Right atrium auricular region (tissue), 2 donors: Measurements from ENCODE around the gene ASXL3. TPM values are rescaled to one million over a fixed set of nuclear protein-coding genes. Genes with fewer than 3 reads are reported as not detected.

Experiments
- DNase-seq: peaks from one replicate; pipeline ENCODE4 v3.0.0-alpha.2; 2019; ENCODE audit warnings: low spot score
- H3K27ac ChIP-seq, 2 donors: fragments of 200-600 bp; sonication (generic); 1 replicate in 1 of 2; 2 replicates in 1 of 2; pipeline ENCODE4 v1.5.1; 2016 to 2019
- H3K27me3 ChIP-seq, 2 donors: fragments of 200-600 bp; sonication (generic); one replicate each; pipeline versions ENCODE4 v1.5.1 to v1.6.0; 2017 to 2019
- H3K36me3 ChIP-seq: fragments of 200-600 bp; sonication (generic); one replicate; pipeline ENCODE4 v1.5.1; 2016
- H3K4me1 ChIP-seq, 2 donors: fragments of 200-600 bp; sonication (generic); one replicate each; pipeline versions ENCODE4 v1.5.1 to v1.6.0; 2017 to 2019
- H3K4me3 ChIP-seq, 2 donors: fragments of 200-600 bp; sonication (generic); 1 replicate in 1 of 2; 2 replicates in 1 of 2; pipeline ENCODE4 v1.5.1; 2017 to 2019; ENCODE audit warnings: mild to moderate bottlenecking in 1 of 2, moderate library complexity in 1 of 2
- H3K9me3 ChIP-seq, 2 donors: fragments of 200-600 bp; sonication (generic); one replicate each; pipeline ENCODE4 v1.5.1; 2019
- CTCF ChIP-seq, 2 donors: fragments of 200-600 bp; sonication (generic); IDR thresholded peaks; one replicate each; pipeline ENCODE4 v1.5.1; 2019; ENCODE audit warnings: antibody characterized with exemption in 2 of 2
- total RNA-seq, 2 donors: library from RNA; depleted of rRNA; stranded (reverse); fragments of >200 nt; gene quantifications; one replicate each; pipeline ENCODE4 v1.1.0, GENCODE V29; 2016

ASXL3 gene
- total RNA-seq, result 1 to 10 TPM; 2.6 to 4.8 TPM

GRCh38 chr18:33577685-33578517 is at the start of gene ASXL3:
Gene ASXL3 (plus strand): TSS chr18:33578219. CDS start chr18:33578632, 413 bp downstream.
- no peak for TF ChIP-seq CTCF (IDR thresholded peaks at IDR 0.05)
- DNase-seq, result no peak

GRCh38 chr18:33532978-33533377 is 45.0 kb upstream of the ASXL3 start:
- H3K9me3 ChIP-seq, result no peaks in the 10 kb centered on the region
- no peak overlapping the region for H3K27ac ChIP-seq
- H3K27me3 ChIP-seq, result no peaks in the 10 kb centered on the region
- H3K36me3 ChIP-seq, result no peaks in the 10 kb centered on the region
- no peak for DNase-seq
- no peak overlapping the region for H3K4me3 ChIP-seq
- H3K4me1 ChIP-seq, result no peaks in the 10 kb centered on the region
- TF ChIP-seq CTCF (IDR thresholded peaks at IDR 0.05), result no peak

More at GRCh38 chr18:33577685-33578517, at the start of gene ASXL3:
- no peaks in the 10 kb centered on the region for H3K36me3 ChIP-seq
- no peaks in the 10 kb centered on the region for H3K9me3 ChIP-seq
- H3K27ac ChIP-seq, result peak within 1 kb of the TSS; percentile 94 to 97
- no peaks in the 10 kb centered on the region for H3K27me3 ChIP-seq
- H3K4me3 ChIP-seq, result peak within 1 kb of the TSS; percentile 78 to 84
- peaks cover 0 to 2% of the 10 kb centered on the region in 2 donors for H3K4me1 ChIP-seq

GRCh38 chr18:33536904-33537303 is 41.1 kb upstream of the ASXL3 start:
- H3K27me3 ChIP-seq, result no peaks in the 10 kb centered on the region
- H3K9me3 ChIP-seq, result no peaks in the 10 kb centered on the region
- no peak for DNase-seq
- TF ChIP-seq CTCF (IDR thresholded peaks at IDR 0.05), result no peak
- no peaks in the 10 kb centered on the region for H3K36me3 ChIP-seq
- H3K27ac ChIP-seq, result no peak overlapping the region
- no peak overlapping the region for H3K4me3 ChIP-seq
- no peaks in the 10 kb centered on the region for H3K4me1 ChIP-seq

GRCh38 chr18:33538418-33539042 is 39.5 kb upstream of the ASXL3 start:
- no peaks in the 10 kb centered on the region for H3K27me3 ChIP-seq
- H3K4me1 ChIP-seq, result no peaks in the 10 kb centered on the region
- no peak for TF ChIP-seq CTCF (IDR thresholded peaks at IDR 0.05)
- DNase-seq, result no peak
- H3K9me3 ChIP-seq, result no peaks in the 10 kb centered on the region
- H3K27ac ChIP-seq, result no peak overlapping the region
- no peak overlapping the region for H3K4me3 ChIP-seq
- no peaks in the 10 kb centered on the region for H3K36me3 ChIP-seq

GRCh38 chr18:33540392-33540791 is 37.6 kb upstream of the ASXL3 start:
- TF ChIP-seq CTCF (IDR thresholded peaks at IDR 0.05), result no peak
- Histone ChIP-seq H3K4me3 (no peak overlapping the region), H3K27ac (no peak overlapping the region), H3K36me3 (no peaks in the 10 kb centered on the region), H3K27me3 (no peaks in the 10 kb centered on the region), H3K9me3 (no peaks in the 10 kb centered on the region), H3K4me1 (no peaks in the 10 kb centered on the region)
- no peak for DNase-seq
